GM12878 (cell line): Measurements from ENCODE around the gene GPATCH2L. TPM values are rescaled to one million over a fixed set of nuclear protein-coding genes. Genes with fewer than 3 reads are reported as not detected.

Source experiments
- ATAC-seq: fragments of 200-7000 bp; cut with Tn5 transposase; 3 replicates; pipeline ENCODE4 v1.9.1; 2020; ENCODE audit warnings: mild to moderate bottlenecking, moderate library complexity
- BruUV-seq: library from RNA; stranded (reverse); fragments of 400-500 nt; replicated peaks from 2 replicates; lab custom pipeline; 2021; lab: Mats Ljungman, UMichigan
- CTCF ChIA-PET: fragments of 300-600 bp; sonication (Branson Sonifier 250); formaldehyde crosslinking; extraction: SDS; loops from one replicate; lab custom pipeline; 2021; ENCODE audit warnings: inconsistent platforms; lab: Yijun Ruan, JAX
- POLR2A ChIA-PET: fragments of 350-600 bp; formaldehyde crosslinking; extraction: SDS; loops from one replicate; lab custom pipeline; 2021; ENCODE audit warnings: inconsistent platforms; lab: Charles Lee
- RAD21 ChIA-PET: fragments of 300-600 bp; sonication (Branson Sonifier 250); formaldehyde crosslinking; loops from one replicate; lab custom pipeline; 2023; ENCODE audit warnings: antibody characterized with exemption; ENCODE audit not compliant: unreplicated experiment; lab: Charles Lee
- SMC1A ChIA-PET: fragments of 300-600 bp; sonication (Branson Sonifier 250); formaldehyde crosslinking; loops from one replicate; lab custom pipeline; 2023; ENCODE audit not compliant: unreplicated experiment, uncharacterized antibody; lab: Charles Lee
- DNase-seq: peaks from one replicate; pipeline ENCODE4 v3.0.0-alpha.2; 2011; ENCODE audit warnings: low read depth, low spot score
- FAIRE-seq: peaks from 3 replicates; lab custom pipeline; 2011; peaks lifted over from hg19 to GRCh38; lab: Jason Lieb, UNC
- H2AFZ ChIP-seq: 2 replicates; pipeline ENCODE4 v1.6.0; 2011; ENCODE audit warnings: low read depth, low read length, control low read depth; ENCODE audit not compliant: control insufficient read depth
- H3K27ac ChIP-seq: 2 replicates; pipeline ENCODE4 v1.5.1; 2011; ENCODE audit warnings: control low read depth; ENCODE audit not compliant: control insufficient read depth, insufficient read depth
- H3K27me3 ChIP-seq, 2 experiments: replicated peaks in 1 of 2; 2 replicates each; pipeline versions ENCODE4 v1.6.0 to v1.6.1; 2011; ENCODE audit warnings: low read length in 1 of 2; ENCODE audit not compliant: control insufficient read depth in 2 of 2, insufficient read depth in 2 of 2
- H3K36me3 ChIP-seq, 2 experiments: 2 replicates each; pipeline ENCODE4 v1.5.1; 2011; ENCODE audit warnings: low read length in 1 of 2; ENCODE audit not compliant: control insufficient read depth in 2 of 2, insufficient read depth in 2 of 2
- H3K4me1 ChIP-seq: 2 replicates; pipeline ENCODE4 v1.6.1; 2011; ENCODE audit warnings: mild to moderate bottlenecking, low read length, moderate library complexity, mixed read lengths; ENCODE audit not compliant: control insufficient read depth, insufficient read depth
- H3K4me2 ChIP-seq: 2 replicates; pipeline ENCODE4 v1.6.0; 2011; ENCODE audit warnings: control low read depth; ENCODE audit not compliant: control insufficient read depth, insufficient read depth
- H3K4me3 ChIP-seq: fragments of 200-600 bp; sonication (generic); 2 replicates; pipeline ENCODE4 v1.5.1; 2016
- H3K79me2 ChIP-seq: 2 replicates; pipeline ENCODE4 v1.6.0; 2011; ENCODE audit warnings: low read length; ENCODE audit not compliant: control insufficient read depth, insufficient read depth
- H3K9ac ChIP-seq: 2 replicates; pipeline ENCODE4 v1.8.0; 2011; ENCODE audit warnings: low read length, control low read depth, mixed read lengths; ENCODE audit not compliant: control insufficient read depth, insufficient read depth
- H3K9me3 ChIP-seq: replicated peaks from 3 replicates; pipeline ENCODE4 v1.5.1; 2011; ENCODE audit warnings: mild to moderate bottlenecking, low read length; ENCODE audit not compliant: control insufficient read depth, insufficient read depth
- H4K20me1 ChIP-seq: 2 replicates; pipeline ENCODE4 v1.6.0; 2011; ENCODE audit not compliant: control insufficient read depth, insufficient read depth
- ATF2 ChIP-seq: IDR thresholded peaks from 2 replicates; pipeline ENCODE4 v1.6.1; 2012; ENCODE audit warnings: low read length, inconsistent platforms
- CHD4 ChIP-seq: fragments of 200-600 bp; sonication (generic); IDR thresholded peaks from 2 replicates; pipeline ENCODE4 v1.6.1; 2016; ENCODE audit warnings: mild to moderate bottlenecking
- CREB1 ChIP-seq: IDR thresholded peaks from 2 replicates; pipeline ENCODE4 v1.6.1; 2012; ENCODE audit warnings: low read depth, mild to moderate bottlenecking, inconsistent platforms
- CREM ChIP-seq: IDR thresholded peaks from 2 replicates; pipeline ENCODE4 v1.6.1; 2014; ENCODE audit warnings: antibody characterized with exemption, low read depth
- ELK1 ChIP-seq: IDR thresholded peaks from 2 replicates; pipeline ENCODE4 v1.6.1; 2012; ENCODE audit warnings: low read depth, low read length, improper control_type of control experiment
- IKZF1 ChIP-seq: fragments of 450-650 bp; conservative IDR thresholded peaks from 2 replicates; pipeline ENCODE4 v1.6.1; 2017; ENCODE audit warnings: antibody characterized with exemption, mild to moderate bottlenecking
- JUNB ChIP-seq: IDR thresholded peaks from 2 replicates; pipeline ENCODE4 v1.6.1; 2016; ENCODE audit warnings: antibody characterized with exemption, mild to moderate bottlenecking
- KAT2A ChIP-seq: conservative IDR thresholded peaks from 2 replicates; pipeline ENCODE4 v1.6.1; 2011; ENCODE audit warnings: low read depth, low read length; ENCODE audit not compliant: control insufficient read depth
- NKRF ChIP-seq: fragments of 450-650 bp; conservative IDR thresholded peaks from 2 replicates; pipeline ENCODE4 v1.6.1; 2017; ENCODE audit warnings: mild to moderate bottlenecking, moderate library complexity
- RBBP5 ChIP-seq: fragments of 200-600 bp; sonication (generic); conservative IDR thresholded peaks from 2 replicates; pipeline ENCODE4 v1.6.1; 2016
- RCOR1 ChIP-seq: conservative IDR thresholded peaks from 2 replicates; pipeline ENCODE4 v1.6.1; 2012; ENCODE audit warnings: low read depth, low read length, improper control_type of control experiment
- SMC3 ChIP-seq: IDR thresholded peaks from 2 replicates; pipeline ENCODE4 v1.6.1; 2011; ENCODE audit warnings: low read length, improper control_type of control experiment, borderline replicate concordance
- SPI1 ChIP-seq: IDR thresholded peaks from 2 replicates; pipeline ENCODE4 v1.6.1; 2011; ENCODE audit warnings: low read depth, mild to moderate bottlenecking, low read length, moderate library complexity, borderline replicate concordance; ENCODE audit not compliant: insufficient read depth
- TCF12 ChIP-seq: IDR thresholded peaks from 2 replicates; pipeline ENCODE4 v1.6.1; 2011; ENCODE audit warnings: low read depth, mild to moderate bottlenecking, low read length
- ZBED1 ChIP-seq: IDR thresholded peaks from 2 replicates; pipeline ENCODE4 v1.6.1; 2016; ENCODE audit warnings: borderline replicate concordance
- ZNF207 ChIP-seq: fragments of 450-650 bp; IDR thresholded peaks from 2 replicates; pipeline ENCODE4 v1.6.1; 2014; ENCODE audit warnings: antibody characterized with exemption, mild to moderate bottlenecking, borderline replicate concordance
- ZNF24 ChIP-seq: fragments of 450-650 bp; IDR thresholded peaks from 2 replicates; pipeline ENCODE4 v1.6.1; 2017; ENCODE audit warnings: antibody characterized with exemption, mild to moderate bottlenecking
- WGBS: methylation state at CpG from one replicate; pipeline ENCODE4 v1.1.6; 2016; ENCODE audit warnings: low lambda C conversion rate; ENCODE audit not compliant: insufficient replicate concordance, insufficient coverage; ENCODE audit errors: missing lambda C conversion rate; 5-methylcytosine and 5-hydroxymethylcytosine counted together
- in situ Hi-C: fragments of 300-500 bp; cut with MboI; formaldehyde crosslinking; loops from 9 replicates; pipeline ENCODE4 v1.14.3; 2018; ENCODE audit warnings: mixed read lengths
- intact Hi-C: fragments of 100-400 bp; cut with micrococcal nuclease; formaldehyde crosslinking; loops from one replicate; pipeline ENCODE4 v1.14.2; 2022; ENCODE audit not compliant: unreplicated experiment
- polyA plus RNA-seq, 11 experiments: library from polyadenylated mRNA; depleted of rRNA in 4 of 11; unstranded in 6 of 11; stranded (reverse) in 5 of 11; fragments of >200 nt; fragmentation: Nextera tagmentation in 4 of 11; fragmentation: Illumina TruSeq in 1 of 11; extraction: Ambion mirVana in 4 of 11; extraction: Trizol in 1 of 11; gene quantifications; 1 replicate in 1 of 11; 2 replicates in 10 of 11; pipeline versions ENCODE4 v1.2.1 to v1.2.3, GENCODE V29; 2011 to 2016; ENCODE audit warnings: inconsistent platforms in 2 of 11, missing spikeins in 2 of 11, low read depth in 1 of 11
- total RNA-seq, 4 experiments: library from RNA; depleted of rRNA in 3 of 4; stranded (reverse); fragments of >200 nt in 3 of 4; fragmentation: Illumina TruSeq in 1 of 4; extraction: Trizol in 1 of 4; gene quantifications; 2 replicates each; pipeline versions ENCODE4 v1.2.1 to v1.2.3, GENCODE V29; 2013 to 2021
- TF ChIP-seq, protein P1 (sequence below): fragments of 450-650 bp; IDR thresholded peaks from 2 replicates; pipeline ENCODE4 v1.6.1; 2016; ENCODE audit warnings: mild to moderate bottlenecking

GPATCH2L gene
- total and polyA plus RNA-seq, 10 of the 15 experiments (the other 5 are each of a cell fraction or from before 2014, with no cell fraction given) = 9.1 to 50.9 (median 24.4) TPM

- Histone ChIP-seq H3K4me2 (no peak overlapping the region), H3K9me3 (no peaks in the 10 kb centered on the region; the same call in 1 of the 3 replicates), H3K27ac (0 out of 2 replicates have a peak overlapping the region, but pooled peaks have one; percentile 94), H3K36me3 (peaks cover 8 to 43% of the 10 kb centered on the region in 2 experiments), H3K4me1 (peaks cover 56% of the 10 kb centered on the region), H2AFZ (no peak overlapping the region), H3K4me3 (no peak overlapping the region), H3K9ac (no peak overlapping the region), H3K79me2 (peaks cover under 1% of the 10 kb centered on the region; the same call in 1 of the 2 replicates), H3K27me3 (no peaks in the 10 kb centered on the region), H4K20me1 (no peaks in the 10 kb centered on the region)
- POLR2A ChIA-PET = interaction anchor here (0.6 to 1.9 kb wide), 3 partner anchors 9 to 647 kb away, joined by 3 to 6 read pairs (median 3); no protein-coding TSS in a partner anchor
- intact Hi-C loops (loop anchor here (5.0 kb wide), 2 partner anchors 36 to 151 kb away; no protein-coding TSS in a partner anchor), in situ Hi-C loops (no loop called here)
- BruUV-seq = no TSS peak
- RAD21 ChIA-PET = interaction anchor here (1.6 to 9.9 kb wide), 3 partner anchors 10 to 45 kb away, joined by 3 to 229 read pairs (median 38); no protein-coding TSS in a partner anchor
- peak; percentile 10; the same call in 1 of the 3 replicates for ATAC-seq
- no peak for TF ChIP-seq CHD4
- no peak for TF ChIP-seq ZNF207
- TF ChIP-seq JUNB = peak; percentile 66; the same call in 1 of the 2 replicates
- no peak for TF ChIP-seq RBBP5
- TF ChIP-seq, protein P1, sequence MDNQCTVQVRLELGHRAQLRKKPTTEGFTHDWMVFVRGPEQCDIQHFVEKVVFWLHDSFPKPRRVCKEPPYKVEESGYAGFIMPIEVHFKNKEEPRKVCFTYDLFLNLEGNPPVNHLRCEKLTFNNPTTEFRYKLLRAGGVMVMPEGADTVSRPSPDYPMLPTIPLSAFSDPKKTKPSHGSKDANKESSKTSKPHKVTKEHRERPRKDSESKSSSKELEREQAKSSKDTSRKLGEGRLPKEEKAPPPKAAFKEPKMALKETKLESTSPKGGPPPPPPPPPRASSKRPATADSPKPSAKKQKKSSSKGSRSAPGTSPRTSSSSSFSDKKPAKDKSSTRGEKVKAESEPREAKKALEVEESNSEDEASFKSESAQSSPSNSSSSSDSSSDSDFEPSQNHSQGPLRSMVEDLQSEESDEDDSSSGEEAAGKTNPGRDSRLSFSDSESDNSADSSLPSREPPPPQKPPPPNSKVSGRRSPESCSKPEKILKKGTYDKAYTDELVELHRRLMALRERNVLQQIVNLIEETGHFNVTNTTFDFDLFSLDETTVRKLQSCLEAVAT = no peak
- TF ChIP-seq NKRF = no peak
- no peak for TF ChIP-seq TCF12
- TF ChIP-seq ZBED1 = no peak
- TF ChIP-seq ZNF24 = no peak
- TF ChIP-seq ATF2 = peak; percentile 19; the same call in 1 of the 2 replicates
- TF ChIP-seq RCOR1 = no peak
- TF ChIP-seq SPI1 = no peak
- no peak for TF ChIP-seq CREB1
- TF ChIP-seq KAT2A = no peak
- TF ChIP-seq ELK1 = no peak
- TF ChIP-seq CREM = 0 out of 2 replicates have a peak, but pooled peaks have one; percentile 25
- TF ChIP-seq IKZF1 = no peak
- TF ChIP-seq SMC3 = no peak
- no peak for FAIRE-seq
- CTCF ChIA-PET = interaction anchor here (1.0 to 1.6 kb wide), 5 partner anchors 20 to 153 kb away, joined by 3 to 5 read pairs (median 3); no protein-coding TSS in a partner anchor
- SMC1A ChIA-PET = interaction anchor here (1.0 to 9.5 kb wide), 6 partner anchors 8 to 48 kb away, joined by 3 to 148 read pairs (median 21); partner anchors contain the start of gene GPATCH2L
- 60% methylated on average over 5 of the region's 5 CpGs for WGBS
- no peak for DNase-seq
Measured at GRCh38 chr14:76201162-76201561, 49.4 kb downstream of the GPATCH2L start.
